ENCODE results near the gene MTHFD2.
A peak's percentile ranks its signal among the peaks of the same experiment; 100 is the strongest.

MTHFD2 gene

GRCh38 chr2:74194799-74195198 is 3.6 kb upstream of the MTHFD2 start:
- TF ChIP-seq CTCF (IDR thresholded peaks at IDR 0.05; ENCODE audit: control insufficient read depth, insufficient read depth, low read depth, low read length, missing control alignments) = no peak
- DNase-seq (ENCODE audit: low read depth) = no peak
- no peak overlapping the region for H3K4me3 ChIP-seq (ENCODE audit: control insufficient read depth, low read depth, low read length)

- H3K4me3 ChIP-seq (ENCODE audit: control insufficient read depth, low read depth, low read length) = no peak overlapping the region
- TF ChIP-seq CTCF (IDR thresholded peaks at IDR 0.05; ENCODE audit: control insufficient read depth, insufficient read depth, low read depth, low read length, missing control alignments) = no peak
- DNase-seq (ENCODE audit: low read depth) = no peak
Observed at GRCh38 chr2:74197049-74197448, 1.4 kb upstream of the MTHFD2 start.

- H3K4me3 ChIP-seq (ENCODE audit: control insufficient read depth, low read depth, low read length) = peak overlapping the region; percentile 87
- TF ChIP-seq CTCF (IDR thresholded peaks at IDR 0.05; ENCODE audit: control insufficient read depth, insufficient read depth, low read depth, low read length, missing control alignments) = no peak
- no peak for DNase-seq (ENCODE audit: low read depth)
Observed at GRCh38 chr2:74198023-74198460, 373 bp upstream of the MTHFD2 start.

GRCh38 chr2:74199275-74199701 is 873 bp downstream of the MTHFD2 start:
- no peak for TF ChIP-seq CTCF (IDR thresholded peaks at IDR 0.05; ENCODE audit: control insufficient read depth, insufficient read depth, low read depth, low read length, missing control alignments)
- peak overlapping the region; percentile 87 for H3K4me3 ChIP-seq (ENCODE audit: control insufficient read depth, low read depth, low read length)
- DNase-seq (ENCODE audit: low read depth) = no peak

GRCh38 chr2:74199871-74200305 is 1.5 kb downstream of the MTHFD2 start:
- no peak for TF ChIP-seq CTCF (IDR thresholded peaks at IDR 0.05; ENCODE audit: control insufficient read depth, insufficient read depth, low read depth, low read length, missing control alignments)
- no peak for DNase-seq (ENCODE audit: low read depth)
- H3K4me3 ChIP-seq (ENCODE audit: control insufficient read depth, low read depth, low read length) = peak overlapping the region; percentile 87

- peak overlapping the region; percentile 14 for H3K4me3 ChIP-seq (ENCODE audit: control insufficient read depth, low read depth, low read length)
- TF ChIP-seq CTCF (IDR thresholded peaks at IDR 0.05; ENCODE audit: control insufficient read depth, insufficient read depth, low read depth, low read length, missing control alignments) = no peak
- no peak for DNase-seq (ENCODE audit: low read depth)
Observed at GRCh38 chr2:74201196-74201595, 2.8 kb downstream of the MTHFD2 start.

GRCh38 chr2:74201596-74201995 is 3.2 kb downstream of the MTHFD2 start:
- TF ChIP-seq CTCF (IDR thresholded peaks at IDR 0.05; ENCODE audit: control insufficient read depth, insufficient read depth, low read depth, low read length, missing control alignments) = no peak
- peak overlapping the region; percentile 14; the same call in 1 of the 2 replicates for H3K4me3 ChIP-seq (ENCODE audit: control insufficient read depth, low read depth, low read length)
- DNase-seq (ENCODE audit: low read depth) = peak; percentile 51
